ENCODE data around the gene OPTC.

GRCh38 chr1:203455706-203456105, 38.2 kb upstream of the OPTC start:
- TF ChIP-seq CTCF (IDR thresholded peaks at IDR 0.05), result no peak
- no peak for TF ChIP-seq POLR2AphosphoS5 (IDR thresholded peaks at IDR 0.05)

All from stomach (tissue), 4 donors.